LNCAP (cell line): ENCODE measurements around the gene TTLL5.

Experiments used
- TF ChIP-seq, protein P1 (sequence below): fragments of 450-650 bp; IDR thresholded peaks from 2 replicates; pipeline ENCODE4 v1.5.1; 2017; ENCODE audit warnings: mild to moderate bottlenecking

TTLL5 gene

DNA sequence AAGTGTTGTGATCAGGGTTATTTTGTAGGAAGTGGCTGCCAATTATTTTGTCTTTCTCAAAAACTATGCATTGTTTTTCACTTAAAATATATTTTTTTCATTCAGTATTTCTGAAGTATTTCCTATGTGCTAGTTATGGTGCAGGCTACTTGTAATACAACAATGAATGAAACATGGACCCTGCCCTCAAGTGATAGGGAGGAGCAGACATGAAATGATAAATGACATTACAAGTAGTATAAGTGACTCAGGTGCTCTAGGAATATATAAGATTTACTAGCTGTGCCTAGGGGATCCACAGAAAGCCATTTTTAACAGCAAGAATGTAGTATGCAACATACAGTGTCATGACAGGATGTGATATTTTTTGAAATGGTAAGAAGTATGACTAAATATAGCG, 65.3 kb downstream of the TTLL5 start:
- TF ChIP-seq, protein P1, sequence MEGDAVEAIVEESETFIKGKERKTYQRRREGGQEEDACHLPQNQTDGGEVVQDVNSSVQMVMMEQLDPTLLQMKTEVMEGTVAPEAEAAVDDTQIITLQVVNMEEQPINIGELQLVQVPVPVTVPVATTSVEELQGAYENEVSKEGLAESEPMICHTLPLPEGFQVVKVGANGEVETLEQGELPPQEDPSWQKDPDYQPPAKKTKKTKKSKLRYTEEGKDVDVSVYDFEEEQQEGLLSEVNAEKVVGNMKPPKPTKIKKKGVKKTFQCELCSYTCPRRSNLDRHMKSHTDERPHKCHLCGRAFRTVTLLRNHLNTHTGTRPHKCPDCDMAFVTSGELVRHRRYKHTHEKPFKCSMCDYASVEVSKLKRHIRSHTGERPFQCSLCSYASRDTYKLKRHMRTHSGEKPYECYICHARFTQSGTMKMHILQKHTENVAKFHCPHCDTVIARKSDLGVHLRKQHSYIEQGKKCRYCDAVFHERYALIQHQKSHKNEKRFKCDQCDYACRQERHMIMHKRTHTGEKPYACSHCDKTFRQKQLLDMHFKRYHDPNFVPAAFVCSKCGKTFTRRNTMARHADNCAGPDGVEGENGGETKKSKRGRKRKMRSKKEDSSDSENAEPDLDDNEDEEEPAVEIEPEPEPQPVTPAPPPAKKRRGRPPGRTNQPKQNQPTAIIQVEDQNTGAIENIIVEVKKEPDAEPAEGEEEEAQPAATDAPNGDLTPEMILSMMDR: no peak

DNA sequence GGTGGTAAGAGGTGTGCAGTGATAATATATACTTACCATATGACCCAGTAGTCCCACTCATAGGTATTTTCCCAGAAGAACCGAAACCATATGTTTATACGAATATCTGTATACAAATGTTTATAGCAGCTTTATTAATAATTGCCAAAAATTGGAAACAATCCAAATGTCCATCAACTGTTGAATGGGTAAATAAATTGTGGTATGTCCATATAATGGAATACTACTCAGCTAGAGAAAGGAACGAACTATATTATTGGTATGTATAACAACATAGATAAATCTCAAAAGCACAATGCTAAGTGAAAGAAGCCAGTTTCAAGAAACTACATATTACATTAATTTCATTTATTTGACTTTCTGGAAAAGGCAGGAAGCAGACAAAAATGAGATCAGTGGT, 66.1 kb downstream of the TTLL5 start:
- TF ChIP-seq, protein P1: no peak

DNA sequence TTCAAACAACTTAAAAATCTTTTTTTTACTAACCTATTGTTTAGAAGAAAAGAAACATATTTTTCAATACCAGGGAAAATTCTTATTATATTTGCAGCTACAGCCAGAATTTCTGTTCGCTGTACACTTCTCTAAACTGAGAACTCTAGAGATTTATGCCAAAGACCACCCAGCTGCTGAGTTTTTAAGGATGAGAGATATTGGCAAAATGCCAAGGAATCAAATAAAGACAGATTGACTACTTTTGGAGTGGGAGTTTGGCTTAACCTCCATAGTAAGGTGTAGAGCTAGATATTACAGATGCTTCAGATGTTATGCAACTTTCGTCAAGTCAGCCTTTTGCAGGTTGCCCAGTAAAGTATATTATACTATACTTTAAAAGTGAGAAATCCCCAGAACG, 71.8 kb downstream of the TTLL5 start:
- TF ChIP-seq, protein P1: no peak

DNA sequence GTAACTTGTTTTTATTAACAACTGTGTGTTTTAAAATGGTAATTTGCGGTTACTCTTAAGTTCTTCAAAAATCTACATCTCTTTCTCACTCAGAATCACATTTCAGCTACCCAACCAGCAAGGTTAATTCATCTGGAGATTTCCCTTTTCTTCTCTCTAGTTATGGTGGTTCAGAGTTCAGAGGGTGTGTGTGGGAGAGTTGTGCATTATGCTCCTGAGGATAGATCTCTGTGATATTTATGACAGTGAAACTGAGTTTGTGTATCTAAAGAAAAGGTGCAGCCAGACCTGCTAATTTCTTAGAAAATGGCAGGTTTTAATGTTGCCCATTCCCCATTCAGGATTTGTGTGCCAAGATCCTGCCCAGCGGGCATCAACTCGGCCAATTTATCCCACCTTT, 73.8 kb downstream of the TTLL5 start:
- TF ChIP-seq, protein P1: no peak

DNA sequence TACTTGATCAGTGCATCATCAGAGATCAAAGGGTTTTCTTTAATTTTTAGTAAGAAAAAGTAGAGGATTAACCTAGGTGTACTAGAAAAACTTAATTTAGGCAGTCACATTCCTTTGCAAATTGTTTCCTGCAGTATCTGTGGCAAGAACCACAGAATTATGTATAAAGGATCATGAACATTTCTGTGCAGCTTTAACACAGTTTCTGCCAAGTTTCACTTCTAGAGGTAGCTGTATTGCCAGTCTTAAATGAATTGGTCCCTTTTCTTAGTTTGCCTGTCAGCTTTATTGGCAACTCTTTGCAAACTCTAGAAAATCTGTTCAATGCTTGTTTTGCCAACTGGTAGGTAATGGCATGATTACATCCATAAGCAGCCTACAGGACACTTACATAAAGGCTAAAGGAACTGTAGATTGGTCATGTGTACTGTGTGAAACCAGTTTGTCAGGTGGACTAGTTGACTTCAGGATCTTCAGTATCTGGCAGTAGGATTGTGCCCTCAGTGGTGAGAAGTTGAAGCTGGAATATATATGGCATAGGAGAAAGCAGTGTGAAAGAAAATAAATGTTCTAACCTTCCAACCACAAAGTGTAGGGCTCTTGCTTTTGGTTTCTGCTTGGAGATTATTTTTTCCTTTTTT, 75.9 kb downstream of the TTLL5 start:
- TF ChIP-seq, protein P1: no peak

DNA sequence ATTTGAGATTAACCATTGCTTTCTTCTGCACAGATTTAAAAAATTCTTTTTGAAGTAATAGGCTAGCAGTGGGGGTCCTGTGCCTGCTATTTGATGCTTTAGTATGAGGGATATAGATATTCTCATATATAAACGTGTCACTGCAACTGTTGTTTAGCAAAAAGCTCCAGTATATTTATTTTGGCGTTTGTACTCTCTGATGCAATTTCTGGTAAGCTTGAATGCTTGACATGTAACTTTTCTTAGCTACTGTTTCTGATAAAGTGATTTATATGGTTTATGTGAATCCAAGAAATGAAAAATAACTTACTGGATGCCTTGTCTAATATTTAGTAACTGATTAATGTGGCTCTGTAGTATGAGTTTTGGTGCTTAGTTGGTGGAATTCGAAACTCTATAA, 77.1 kb downstream of the TTLL5 start:
- TF ChIP-seq, protein P1: no peak

DNA sequence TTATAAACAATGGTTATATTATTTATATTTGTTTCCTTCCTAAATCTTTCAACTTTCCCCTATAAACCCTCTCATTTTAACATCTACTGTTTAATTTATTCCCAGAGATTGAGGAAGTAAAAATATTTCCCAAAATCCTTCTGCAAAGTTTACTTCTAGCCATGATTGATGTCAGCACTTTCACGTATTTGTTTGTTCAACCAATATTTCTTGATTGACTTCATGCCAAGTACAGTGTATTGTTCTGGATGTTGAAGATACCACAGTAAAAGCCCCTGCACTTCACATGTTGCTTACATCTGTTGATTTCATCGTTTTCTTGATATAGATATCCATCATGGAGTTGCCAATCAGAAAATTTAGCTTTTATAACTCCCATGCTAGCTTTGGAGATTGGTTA, 81.8 kb downstream of the TTLL5 start:
- TF ChIP-seq, protein P1: no peak

DNA sequence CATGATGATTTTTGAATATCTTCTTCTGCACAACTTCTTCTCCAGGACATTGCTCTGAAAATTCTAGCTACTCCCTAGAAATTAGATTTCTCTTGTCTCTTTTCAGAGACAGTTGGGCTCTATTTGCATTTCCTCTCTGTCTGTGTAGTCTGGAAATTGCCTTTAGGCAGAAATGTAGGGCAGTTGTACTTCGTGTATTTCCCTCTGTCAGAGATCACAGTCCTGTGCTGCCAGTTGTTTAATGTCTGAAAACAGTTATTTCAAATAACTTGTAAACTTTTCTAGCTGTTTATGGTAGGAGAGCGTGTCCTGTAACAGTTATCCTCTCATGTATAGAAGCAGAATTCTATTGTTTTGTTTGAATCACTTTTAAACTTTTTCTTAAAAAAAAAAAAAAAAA, 86.9 kb downstream of the TTLL5 start:
- TF ChIP-seq, protein P1: no peak
